Body of pancreas (tissue), 4 donors: ENCODE results near the gene ZNF583.

Experiments used
- CTCF ChIP-seq, 7 experiments: fragments of 450-650 bp in 4 of 7; fragments of 200-600 bp in 3 of 7; sonication (generic) in 3 of 7; IDR thresholded peaks; one replicate each; pipeline ENCODE4 v1.5.1; 2016 to 2019; ENCODE audit warnings: antibody characterized with exemption in 7 of 7
- POLR2A ChIP-seq, 3 donors: fragments of 450-650 bp; IDR thresholded peaks; one replicate each; pipeline ENCODE4 v1.6.1; 2016; ENCODE audit warnings: antibody characterized with exemption in 3 of 3, mild to moderate bottlenecking in 2 of 3

GRCh38 chr19:56400485-56400884 lies 3.6 kb upstream of the ZNF583 start:
- TF ChIP-seq CTCF (IDR thresholded peaks at IDR 0.05) (no peak), POLR2A (IDR thresholded peaks at IDR 0.05) (no peak)
